Measurements from ENCODE around the gene CNOT6L.
"Not testable (repeated sequence)": the region's sequence is repeated elsewhere in the genome, so short reads cannot be mapped to it uniquely, and the experiment has no call there.

Gene CNOT6L

GRCh38 chr4:77800077-77800476, 19.1 kb downstream of the CNOT6L start:
- H3K4me3 ChIP-seq (ENCODE audit: low read length): no peak overlapping the region
- H3K9me3 ChIP-seq (ENCODE audit: insufficient read depth, low read depth, low read length): no peaks in the 10 kb centered on the region
- peaks cover 9% of the 10 kb centered on the region for H3K4me1 ChIP-seq (ENCODE audit: insufficient read depth, low read length)
- H3K36me3 ChIP-seq (ENCODE audit: insufficient read depth, low read depth, low read length): no peaks in the 10 kb centered on the region
- no peaks in the 10 kb centered on the region for H3K27me3 ChIP-seq (ENCODE audit: insufficient read depth, low read length)
- H3K27ac ChIP-seq (ENCODE audit: low read length): no peak overlapping the region
- no peak overlapping the region for H3K9ac ChIP-seq (ENCODE audit: low read depth, low read length)

- H3K27me3 ChIP-seq (ENCODE audit: insufficient read depth, low read length): no peaks in the 10 kb centered on the region
- H3K27ac ChIP-seq (ENCODE audit: low read length): no peak overlapping the region
- H3K4me1 ChIP-seq (ENCODE audit: insufficient read depth, low read length): peaks cover 9% of the 10 kb centered on the region
- H3K9ac ChIP-seq (ENCODE audit: low read depth, low read length): no peak overlapping the region
- H3K4me3 ChIP-seq (ENCODE audit: low read length): no peak overlapping the region
- no peaks in the 10 kb centered on the region for H3K9me3 ChIP-seq (ENCODE audit: insufficient read depth, low read depth, low read length)
- no peaks in the 10 kb centered on the region for H3K36me3 ChIP-seq (ENCODE audit: insufficient read depth, low read depth, low read length)
These were observed 20.8 kb downstream of the CNOT6L start for GRCh38 chr4:77798385-77798784.

- H3K27me3 ChIP-seq (ENCODE audit: insufficient read depth, low read length): no peaks in the 10 kb centered on the region
- no peaks in the 10 kb centered on the region for H3K36me3 ChIP-seq (ENCODE audit: insufficient read depth, low read depth, low read length)
- H3K4me3 ChIP-seq (ENCODE audit: low read length): no peak overlapping the region
- peaks cover 9% of the 10 kb centered on the region for H3K4me1 ChIP-seq (ENCODE audit: insufficient read depth, low read length)
- no peak overlapping the region for H3K27ac ChIP-seq (ENCODE audit: low read length)
- no peak overlapping the region for H3K9ac ChIP-seq (ENCODE audit: low read depth, low read length)
- no peaks in the 10 kb centered on the region for H3K9me3 ChIP-seq (ENCODE audit: insufficient read depth, low read depth, low read length)
These were observed 21.9 kb downstream of the CNOT6L start for GRCh38 chr4:77797239-77797638.

- no peak overlapping the region for H3K27ac ChIP-seq (ENCODE audit: low read length)
- H3K9ac ChIP-seq (ENCODE audit: low read depth, low read length): no peak overlapping the region
- H3K9me3 ChIP-seq (ENCODE audit: insufficient read depth, low read depth, low read length): no peaks in the 10 kb centered on the region
- H3K36me3 ChIP-seq (ENCODE audit: insufficient read depth, low read depth, low read length): no peaks in the 10 kb centered on the region
- no peaks in the 10 kb centered on the region; the same call in 1 of the 2 replicates for H3K4me1 ChIP-seq (ENCODE audit: insufficient read depth, low read length)
- no peak overlapping the region for H3K4me3 ChIP-seq (ENCODE audit: low read length)
- H3K27me3 ChIP-seq (ENCODE audit: insufficient read depth, low read length): no peaks in the 10 kb centered on the region
These were observed 23.8 kb downstream of the CNOT6L start for GRCh38 chr4:77795326-77795725.

- no peaks in the 10 kb centered on the region for H3K27me3 ChIP-seq (ENCODE audit: insufficient read depth, low read length)
- H3K36me3 ChIP-seq (ENCODE audit: insufficient read depth, low read depth, low read length): no peaks in the 10 kb centered on the region
- H3K9ac ChIP-seq (ENCODE audit: low read depth, low read length): no peak overlapping the region
- no peak overlapping the region for H3K27ac ChIP-seq (ENCODE audit: low read length)
- H3K4me1 ChIP-seq (ENCODE audit: insufficient read depth, low read length): no peaks in the 10 kb centered on the region
- H3K4me3 ChIP-seq (ENCODE audit: low read length): no peak overlapping the region
- no peaks in the 10 kb centered on the region for H3K9me3 ChIP-seq (ENCODE audit: insufficient read depth, low read depth, low read length)
These were observed 29.0 kb downstream of the CNOT6L start for GRCh38 chr4:77790146-77790545.

- Histone ChIP-seq H3K9ac (ENCODE audit: low read depth, low read length) (no peak overlapping the region), H3K27ac (ENCODE audit: low read length) (no peak overlapping the region)
These were observed 30.2 kb downstream of the CNOT6L start for GRCh38 chr4:77788990-77789389.

GRCh38 chr4:77787969-77788368, 31.2 kb downstream of the CNOT6L start:
- H3K4me3 ChIP-seq (ENCODE audit: low read length): no peak overlapping the region
- H3K27me3 ChIP-seq (ENCODE audit: insufficient read depth, low read length): no peaks in the 10 kb centered on the region
- no peak overlapping the region for H3K27ac ChIP-seq (ENCODE audit: low read length)
- no peak overlapping the region for H3K9ac ChIP-seq (ENCODE audit: low read depth, low read length)
- H3K9me3 ChIP-seq (ENCODE audit: insufficient read depth, low read depth, low read length): no peaks in the 10 kb centered on the region
- H3K36me3 ChIP-seq (ENCODE audit: insufficient read depth, low read depth, low read length): no peaks in the 10 kb centered on the region
- no peaks in the 10 kb centered on the region for H3K4me1 ChIP-seq (ENCODE audit: insufficient read depth, low read length)

More at GRCh38 chr4:77788990-77789389, 30.2 kb downstream of the CNOT6L start:
- Histone ChIP-seq H3K4me1 (ENCODE audit: insufficient read depth, low read length) (no peaks in the 10 kb centered on the region), H3K36me3 (ENCODE audit: insufficient read depth, low read depth, low read length) (no peaks in the 10 kb centered on the region), H3K4me3 (ENCODE audit: low read length) (no peak overlapping the region), H3K9me3 (ENCODE audit: insufficient read depth, low read depth, low read length) (no peaks in the 10 kb centered on the region), H3K27me3 (ENCODE audit: insufficient read depth, low read length) (no peaks in the 10 kb centered on the region)

- Histone ChIP-seq H3K9me3 (ENCODE audit: insufficient read depth, low read depth, low read length) (no peaks in the 10 kb centered on the region), H3K9ac (ENCODE audit: low read depth, low read length) (no peak overlapping the region), H3K4me1 (ENCODE audit: insufficient read depth, low read length) (no peaks in the 10 kb centered on the region), H3K36me3 (ENCODE audit: insufficient read depth, low read depth, low read length) (no peaks in the 10 kb centered on the region), H3K27ac (ENCODE audit: low read length) (no peak overlapping the region), H3K4me3 (ENCODE audit: low read length) (no peak overlapping the region), H3K27me3 (ENCODE audit: insufficient read depth, low read length) (no peaks in the 10 kb centered on the region)
These were observed 33.5 kb downstream of the CNOT6L start for GRCh38 chr4:77785669-77786068.

- no peaks in the 10 kb centered on the region for H3K4me1 ChIP-seq (ENCODE audit: insufficient read depth, low read length)
- no peak overlapping the region for H3K27ac ChIP-seq (ENCODE audit: low read length)
- H3K9me3 ChIP-seq (ENCODE audit: insufficient read depth, low read depth, low read length): no peaks in the 10 kb centered on the region
- H3K4me3 ChIP-seq (ENCODE audit: low read length): no peak overlapping the region
- no peaks in the 10 kb centered on the region for H3K27me3 ChIP-seq (ENCODE audit: insufficient read depth, low read length)
- H3K36me3 ChIP-seq (ENCODE audit: insufficient read depth, low read depth, low read length): no peaks in the 10 kb centered on the region
- no peak overlapping the region for H3K9ac ChIP-seq (ENCODE audit: low read depth, low read length)
These were observed 35.3 kb downstream of the CNOT6L start for GRCh38 chr4:77783895-77784294.

GRCh38 chr4:77782102-77782835, 36.9 kb downstream of the CNOT6L start:
- Histone ChIP-seq H3K36me3 (ENCODE audit: insufficient read depth, low read depth, low read length) (no peaks in the 10 kb centered on the region), H3K9me3 (ENCODE audit: insufficient read depth, low read depth, low read length) (no peaks in the 10 kb centered on the region)

GRCh38 chr4:77780762-77781161, 38.4 kb downstream of the CNOT6L start:
- H3K4me3 ChIP-seq (ENCODE audit: low read length); H3K36me3 ChIP-seq (ENCODE audit: insufficient read depth, low read depth, low read length); H3K4me1 ChIP-seq (ENCODE audit: insufficient read depth, low read length): not testable (repeated sequence)

More at GRCh38 chr4:77782102-77782835, 36.9 kb downstream of the CNOT6L start:
- Histone ChIP-seq H3K27me3 (ENCODE audit: insufficient read depth, low read length) (no peaks in the 10 kb centered on the region), H3K4me1 (ENCODE audit: insufficient read depth, low read length) (no peaks in the 10 kb centered on the region), H3K27ac (ENCODE audit: low read length) (no peak overlapping the region), H3K9ac (ENCODE audit: low read depth, low read length) (no peak overlapping the region), H3K4me3 (ENCODE audit: low read length) (no peak overlapping the region)

GRCh38 chr4:77777135-77777807, 41.9 kb downstream of the CNOT6L start:
- Histone ChIP-seq H3K9me3 (ENCODE audit: insufficient read depth, low read depth, low read length) (no peaks in the 10 kb centered on the region), H3K4me3 (ENCODE audit: low read length) (no peak overlapping the region), H3K27ac (ENCODE audit: low read length) (no peak overlapping the region), H3K27me3 (ENCODE audit: insufficient read depth, low read length) (no peaks in the 10 kb centered on the region), H3K9ac (ENCODE audit: low read depth, low read length) (no peak overlapping the region), H3K36me3 (ENCODE audit: insufficient read depth, low read depth, low read length) (no peaks in the 10 kb centered on the region), H3K4me1 (ENCODE audit: insufficient read depth, low read length) (peaks cover 12% of the 10 kb centered on the region)

More at GRCh38 chr4:77780762-77781161, 38.4 kb downstream of the CNOT6L start:
- H3K9ac ChIP-seq (ENCODE audit: low read depth, low read length); H3K27ac ChIP-seq (ENCODE audit: low read length); H3K9me3 ChIP-seq (ENCODE audit: insufficient read depth, low read depth, low read length); H3K27me3 ChIP-seq (ENCODE audit: insufficient read depth, low read length): not testable (repeated sequence)

All from iPS-20b (cell line).